Measurements from ENCODE around the gene EIF1AY. TPM values are rescaled to one million over a fixed set of nuclear protein-coding genes. Genes with fewer than 3 reads are reported as not detected.
A peak's percentile ranks its signal among the peaks of the same experiment; 100 is the strongest.

The EIF1AY gene
- polyA plus RNA-seq (2011; rRNA removed) (27.5 and 56.0 TPM in 2 replicates), polyA plus RNA-seq (2017; fragmentation: RNase III; extraction: RNeasy Plus Mini Kit Qiagen cat#74134 plus additional on column Dnase treatment) (53.5 to 64.6 TPM (median 59.4 TPM) in 3 replicates), polyA minus RNA-seq (2011; rRNA and poly(A)+ RNA removed) (2.6 and 3.1 TPM in 2 replicates)
- 9.0 and 12.3 TPM in 2 replicates for polyA plus RNA-seq (2012; cell fraction: cytosol; rRNA removed)
- polyA plus RNA-seq (2012; cell fraction: nucleus; rRNA removed), result 2.3 and 4.0 TPM in 2 replicates

GRCh38 chrY:20575531-20576121, at the start of gene EIF1AY:
Gene EIF1AY (plus strand): TSS chrY:20575776. CDS start chrY:20575872, 96 bp downstream.
- POLR2A ChIA-PET, result no interaction called here
- FAIRE-seq (peak; percentile 76), ATAC-seq (peak; percentile 99 to 100), DNase-seq (ENCODE audit: low read depth in 1 of 2, low spot score in 1 of 2) (peak; percentile 46 to 93)
- H3K27ac ChIP-seq, result peak within 1 kb of the TSS; percentile 77 to 88
- no peaks in the 10 kb centered on the region; the same call in 2 of the 3 replicates for H3K4me1 ChIP-seq
- no peak for TF ChIP-seq CTCF (IDR thresholded peaks at IDR 0.05)
- TF ChIP-seq CBX8 (IDR thresholded peaks at IDR 0.05), result no peak
- TF ChIP-seq POLR2A (IDR thresholded peaks at IDR 0.05; ENCODE audit: low read length), result peak; percentile 49
- peak; percentile 78 for TF ChIP-seq PBX3 (IDR thresholded peaks at IDR 0.05)
- TF ChIP-seq PHF8 (IDR thresholded peaks at IDR 0.05; ENCODE audit: borderline replicate concordance, low read depth), result 0 out of 2 replicates have a peak, but pooled peaks have one; percentile 18
- no peak for TF ChIP-seq FOXS1 (CRISPR knock-in tag; IDR thresholded peaks at IDR 0.05)
- peak; percentile 40; the same call in 1 of the 2 replicates for TF ChIP-seq MAX (IDR thresholded peaks at IDR 0.05)
- TF ChIP-seq JUN (IDR thresholded peaks at IDR 0.05), result peak in 1 of 2 experiments; percentile 28; a peak in 1 of 5 replicates
- H3K4me2 ChIP-seq, result peak within 1 kb of the TSS; percentile 77
- 0% methylated on average over 9 of the region's 31 CpGs for WGBS (ENCODE audit: missing lambda C conversion rate)
- peak within 1 kb of the TSS; percentile 69 for H3K4me3 ChIP-seq
- CTCF ChIA-PET, result no interaction called here
- H3K9me3 ChIP-seq, result no peaks in the 10 kb centered on the region

GRCh38 chrY:20528435-20528834, 47.1 kb upstream of the EIF1AY start:
- DNase-seq (ENCODE audit: low read depth in 1 of 2, low spot score in 1 of 2), result no peak
- Histone ChIP-seq H3K9me3 (no peaks in the 10 kb centered on the region), H3K27ac (no peak overlapping the region), H3K4me1 (no peaks in the 10 kb centered on the region), H3K4me3 (no peak overlapping the region), H3K4me2 (no peak overlapping the region)
- no peak for FAIRE-seq
- 5% methylated on average over 3 of the region's 6 CpGs for WGBS (ENCODE audit: missing lambda C conversion rate)
- ChIA-PET POLR2A (no interaction called here), CTCF (no interaction called here)
- no peak for TF ChIP-seq PBX3 (IDR thresholded peaks at IDR 0.05)
- TF ChIP-seq HES2 (IDR thresholded peaks at IDR 0.05), result no peak
- no peak for TF ChIP-seq TFCP2L1 (CRISPR knock-in tag; IDR thresholded peaks at IDR 0.05)
- no peak for TF ChIP-seq SREBF2 (IDR thresholded peaks at IDR 0.05)
- TF ChIP-seq POLR2A (IDR thresholded peaks at IDR 0.05; ENCODE audit: low read length), result no peak
- no peak for TF ChIP-seq EP300 (IDR thresholded peaks at IDR 0.05)
- TF ChIP-seq HDAC2 (IDR thresholded peaks at IDR 0.05), result no peak
- TF ChIP-seq ESRRA (IDR thresholded peaks at IDR 0.05; ENCODE audit: borderline replicate concordance, low read length), result no peak
- no peak for TF ChIP-seq CTCF (IDR thresholded peaks at IDR 0.05)
- no peak for TF ChIP-seq HMGXB4 (CRISPR knock-in tag; IDR thresholded peaks at IDR 0.05; ENCODE audit: borderline replicate concordance)
- TF ChIP-seq TP53 (CRISPR knock-in tag; IDR thresholded peaks at IDR 0.05), result no peak
- no peak for TF ChIP-seq BCL3 (IDR thresholded peaks at IDR 0.05)
- no peak for TF ChIP-seq RAD21 (conservative IDR thresholded peaks at IDR 0.05 in 1 of 2, IDR thresholded peaks at IDR 0.05 in 1 of 2)
- TF ChIP-seq MAX (IDR thresholded peaks at IDR 0.05), result no peak
- no peak for TF ChIP-seq MYC (IDR thresholded peaks at IDR 0.05; ENCODE audit: borderline replicate concordance, low read length)
- ATAC-seq, result no peak
